ACC112 (cell line): Measurements from ENCODE around the gene ARPIN.
"Not testable (repeated sequence)": the region's sequence is repeated elsewhere in the genome, so short reads cannot be mapped to it uniquely, and the experiment has no call there.

Experiments used
- H2AFZ ChIP-seq: fragments of 200-600 bp; sonication (generic); one replicate; pipeline ENCODE4 v1.6.0; 2017; ENCODE audit warnings: antibody characterized with exemption, low read length; ENCODE audit not compliant: unreplicated experiment
- H3K27ac ChIP-seq: fragments of 200-600 bp; sonication (generic); 2 replicates; pipeline ENCODE4 v1.5.1; 2014; ENCODE audit warnings: low read depth, mild to moderate bottlenecking, antibody characterized with exemption, low read length, moderate library complexity
- H3K27me3 ChIP-seq: fragments of 200-600 bp; sonication (generic); 2 replicates; pipeline ENCODE4 v1.6.1; 2014; ENCODE audit warnings: mild to moderate bottlenecking, antibody characterized with exemption, low read length, moderate library complexity, mixed read lengths; ENCODE audit not compliant: insufficient read depth
- H3K36me3 ChIP-seq: fragments of 200-600 bp; sonication (generic); 2 replicates; pipeline ENCODE4 v1.6.1; 2016; ENCODE audit warnings: mild to moderate bottlenecking, antibody characterized with exemption, low read length, moderate library complexity, mixed read lengths; ENCODE audit not compliant: insufficient read depth
- H3K4me1 ChIP-seq: fragments of 200-600 bp; sonication (generic); one replicate; pipeline ENCODE4 v1.6.1; 2016; ENCODE audit warnings: low read length, mixed read lengths; ENCODE audit not compliant: insufficient read depth, unreplicated experiment, control insufficient read depth
- H3K4me3 ChIP-seq: fragments of 200-600 bp; sonication (generic); 2 replicates; pipeline ENCODE4 v1.5.1; 2014; ENCODE audit warnings: mild to moderate bottlenecking, low read depth, low read length
- H3K79me2 ChIP-seq: fragments of 200-600 bp; sonication (generic); one replicate; pipeline ENCODE4 v1.6.0; 2016; ENCODE audit warnings: low read length; ENCODE audit not compliant: control insufficient read depth, unreplicated experiment, insufficient read depth

The ARPIN gene

GRCh38 chr15:89860431-89860830 lies 52.3 kb downstream of the ARPIN start:
- peaks cover 24% of the 10 kb centered on the region; the same call in 1 of the 2 replicates for H3K36me3 ChIP-seq

GRCh38 chr15:89858661-89859458 lies 53.9 kb downstream of the ARPIN start:
- H3K27ac ChIP-seq, result no peak overlapping the region

More at GRCh38 chr15:89860431-89860830, 52.3 kb downstream of the ARPIN start:
- Histone ChIP-seq H3K27me3 (no peaks in the 10 kb centered on the region), H3K79me2 (no peaks in the 10 kb centered on the region), H3K4me1 (no peaks in the 10 kb centered on the region), H3K27ac (no peak overlapping the region), H2AFZ (no peak overlapping the region), H3K4me3 (no peak overlapping the region)

GRCh38 chr15:89857673-89858072 lies 55.1 kb downstream of the ARPIN start:
- no peak overlapping the region for H3K4me3 ChIP-seq
- no peaks in the 10 kb centered on the region for H3K27me3 ChIP-seq
- H3K79me2 ChIP-seq, result no peaks in the 10 kb centered on the region
- no peak overlapping the region for H3K27ac ChIP-seq
- peaks cover 22% of the 10 kb centered on the region; the same call in 1 of the 2 replicates for H3K36me3 ChIP-seq
- no peaks in the 10 kb centered on the region for H3K4me1 ChIP-seq
- H2AFZ ChIP-seq, result no peak overlapping the region

More at GRCh38 chr15:89858661-89859458, 53.9 kb downstream of the ARPIN start:
- peaks cover 22% of the 10 kb centered on the region; the same call in 1 of the 2 replicates for H3K36me3 ChIP-seq
- H2AFZ ChIP-seq, result no peak overlapping the region
- H3K27me3 ChIP-seq, result no peaks in the 10 kb centered on the region
- H3K4me3 ChIP-seq, result no peak overlapping the region
- H3K4me1 ChIP-seq, result no peaks in the 10 kb centered on the region
- no peaks in the 10 kb centered on the region for H3K79me2 ChIP-seq

GRCh38 chr15:89855948-89856347 lies 56.8 kb downstream of the ARPIN start:
- Histone ChIP-seq H3K79me2 (no peaks in the 10 kb centered on the region), H3K4me1 (peaks cover 7% of the 10 kb centered on the region), H3K36me3 (peaks cover 16% of the 10 kb centered on the region; the same call in 1 of the 2 replicates), H2AFZ (no peak overlapping the region), H3K27ac (no peak overlapping the region), H3K27me3 (no peaks in the 10 kb centered on the region), H3K4me3 (no peak overlapping the region)

GRCh38 chr15:89854863-89855262 lies 57.9 kb downstream of the ARPIN start:
- H3K4me3 ChIP-seq, H2AFZ ChIP-seq, H3K27me3 ChIP-seq, H3K79me2 ChIP-seq, H3K27ac ChIP-seq, H3K4me1 ChIP-seq: not testable (repeated sequence)
- H3K36me3 ChIP-seq, result peaks cover 11% of the 10 kb centered on the region; the same call in 1 of the 2 replicates

GRCh38 chr15:89852342-89852995 lies 60.3 kb downstream of the ARPIN start:
- peaks cover 23% of the 10 kb centered on the region for H3K4me1 ChIP-seq
- H3K27ac ChIP-seq, result no peak overlapping the region
- H2AFZ ChIP-seq, result no peak overlapping the region
- H3K27me3 ChIP-seq, result no peaks in the 10 kb centered on the region
- H3K4me3 ChIP-seq, result no peak overlapping the region
- peaks cover 8% of the 10 kb centered on the region; the same call in 1 of the 2 replicates for H3K36me3 ChIP-seq
- H3K79me2 ChIP-seq, result no peaks in the 10 kb centered on the region

GRCh38 chr15:89851673-89852341 lies 60.9 kb downstream of the ARPIN start:
- Histone ChIP-seq H3K27ac (peak overlapping the region; percentile 25), H3K27me3 (no peaks in the 10 kb centered on the region), H3K4me1 (peaks cover 26% of the 10 kb centered on the region), H3K4me3 (no peak overlapping the region), H2AFZ (no peak overlapping the region), H3K36me3 (peaks cover 8% of the 10 kb centered on the region; the same call in 1 of the 2 replicates), H3K79me2 (no peaks in the 10 kb centered on the region)

GRCh38 chr15:89848970-89849292 lies 63.8 kb downstream of the ARPIN start:
- Histone ChIP-seq H3K4me3 (peak overlapping the region; percentile 48; the same call in 1 of the 2 replicates), H3K27me3 (no peaks in the 10 kb centered on the region), H3K27ac (peak overlapping the region; percentile 98), H3K4me1 (peaks cover 49% of the 10 kb centered on the region), H3K36me3 (peaks cover 8% of the 10 kb centered on the region; the same call in 1 of the 2 replicates), H2AFZ (peak overlapping the region; percentile 81), H3K79me2 (no peaks in the 10 kb centered on the region)

- Histone ChIP-seq H3K27ac (peak overlapping the region; percentile 98; the same call in 1 of the 2 replicates), H3K36me3 (peaks cover 8% of the 10 kb centered on the region; the same call in 1 of the 2 replicates), H3K4me1 (peaks cover 53% of the 10 kb centered on the region), H2AFZ (no peak overlapping the region), H3K79me2 (no peaks in the 10 kb centered on the region), H3K4me3 (no peak overlapping the region), H3K27me3 (no peaks in the 10 kb centered on the region)
Measured at GRCh38 chr15:89847101-89847500, 65.7 kb downstream of the ARPIN start.

- H3K36me3 ChIP-seq, result peaks cover 5% of the 10 kb centered on the region; the same call in 1 of the 2 replicates
- no peaks in the 10 kb centered on the region for H3K27me3 ChIP-seq
- peak overlapping the region; percentile 46; the same call in 1 of the 2 replicates for H3K4me3 ChIP-seq
- H2AFZ ChIP-seq, result no peak overlapping the region
- H3K4me1 ChIP-seq, result peaks cover 46% of the 10 kb centered on the region
- H3K27ac ChIP-seq, result peak overlapping the region; percentile 96
- no peaks in the 10 kb centered on the region for H3K79me2 ChIP-seq
Measured at GRCh38 chr15:89845305-89845893, 67.4 kb downstream of the ARPIN start.
